NCI-H345 (cell line): ENCODE data around the gene CRK.

Source experiments
- DNase-seq: peaks from one replicate; lab custom pipeline; 2025; lab: John Stamatoyannopoulos, UW

Gene CRK

DNA sequence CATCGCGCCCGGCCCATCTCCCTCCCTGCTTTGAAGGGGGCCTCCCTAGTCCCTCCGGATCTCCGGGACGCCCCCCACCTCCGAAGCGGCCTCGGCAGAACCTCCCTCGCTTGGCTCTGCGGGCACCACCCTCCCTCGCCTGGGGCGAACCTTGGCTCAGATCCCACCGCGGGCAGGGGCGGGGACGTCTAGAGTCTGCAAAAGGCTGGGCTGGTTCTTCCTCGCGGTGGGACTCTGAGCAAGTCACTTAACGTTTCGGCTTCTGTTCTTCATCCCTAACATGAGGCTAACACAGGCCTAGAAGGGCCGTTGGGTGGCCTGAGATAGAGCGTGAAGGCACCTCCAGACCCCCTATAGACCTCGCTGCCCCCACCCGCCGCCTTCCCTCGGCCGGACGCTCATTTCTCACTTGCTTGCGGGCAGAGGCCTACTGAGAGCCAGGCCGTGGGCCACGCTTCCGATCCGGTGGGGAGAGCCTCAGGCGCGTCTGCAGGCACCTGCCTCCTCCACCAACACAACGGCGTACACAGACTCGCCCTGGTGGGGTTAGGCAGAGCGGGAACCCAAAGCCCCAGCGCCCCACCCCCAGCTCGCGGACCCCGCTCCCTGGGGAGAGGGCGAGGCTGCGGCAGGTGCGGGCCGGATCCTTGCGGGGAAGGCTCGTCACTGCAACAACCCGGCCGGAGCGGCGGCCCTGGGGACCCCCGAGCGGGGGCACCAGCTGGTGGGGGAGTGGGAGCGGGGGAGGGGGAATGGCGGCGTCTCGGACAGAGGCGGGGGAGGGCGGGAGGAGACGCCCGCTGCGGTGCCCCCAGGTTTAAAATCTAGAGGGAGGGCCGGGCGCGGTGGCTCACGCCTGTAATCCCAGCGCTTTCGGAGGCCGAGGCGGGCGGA lies 31.0 kb upstream of the CRK start:
- DNase-seq, result peak; percentile 74

DNA sequence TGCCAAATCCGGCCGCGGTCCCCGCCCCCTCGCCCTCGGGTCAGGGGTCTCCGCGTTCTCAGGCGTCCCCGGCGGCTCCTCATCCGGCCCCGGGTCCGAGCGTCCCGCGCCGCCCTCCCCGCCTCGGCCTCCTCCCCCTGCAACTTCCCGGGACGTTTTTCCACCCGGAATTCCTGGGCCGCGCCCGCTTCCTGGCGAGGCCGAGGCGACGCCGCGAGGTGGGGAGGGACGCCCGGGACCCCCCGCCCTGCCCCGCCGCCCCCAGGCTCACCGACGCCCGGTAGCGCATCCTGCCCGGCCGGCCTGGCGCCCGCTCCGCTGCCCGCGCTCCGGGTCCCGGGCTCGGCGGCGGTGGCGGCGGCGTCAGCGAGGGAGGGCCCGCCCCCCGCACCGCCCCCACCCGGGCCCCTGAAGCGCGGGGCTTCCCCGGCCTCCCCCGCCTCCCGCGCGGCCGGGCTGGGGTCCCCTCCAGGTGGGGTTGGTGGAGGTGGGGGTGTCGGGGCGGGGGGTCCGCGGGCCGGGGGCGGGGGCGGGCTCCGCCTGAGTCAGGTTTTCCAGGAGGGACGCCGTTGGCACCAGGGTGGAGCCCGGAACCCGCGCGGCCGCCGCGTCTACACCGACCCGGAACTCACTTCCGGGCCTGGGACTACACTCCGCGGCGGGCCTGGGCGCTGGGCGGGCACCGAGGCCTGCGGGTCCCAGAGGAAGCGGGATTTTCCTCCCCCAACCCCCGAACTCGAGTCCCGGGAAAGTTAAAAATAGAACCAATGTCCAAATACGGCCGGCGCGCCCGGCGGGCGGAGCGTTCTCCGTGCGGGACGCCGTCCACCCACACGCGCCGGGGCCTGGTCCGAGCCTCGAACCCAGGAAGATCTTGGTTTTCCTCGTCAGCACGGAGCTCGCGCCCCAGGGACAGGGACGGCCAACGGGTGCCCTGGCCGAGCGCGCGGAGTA lies 29.7 kb upstream of the CRK start:
- DNase-seq, result peak; percentile 29

DNA sequence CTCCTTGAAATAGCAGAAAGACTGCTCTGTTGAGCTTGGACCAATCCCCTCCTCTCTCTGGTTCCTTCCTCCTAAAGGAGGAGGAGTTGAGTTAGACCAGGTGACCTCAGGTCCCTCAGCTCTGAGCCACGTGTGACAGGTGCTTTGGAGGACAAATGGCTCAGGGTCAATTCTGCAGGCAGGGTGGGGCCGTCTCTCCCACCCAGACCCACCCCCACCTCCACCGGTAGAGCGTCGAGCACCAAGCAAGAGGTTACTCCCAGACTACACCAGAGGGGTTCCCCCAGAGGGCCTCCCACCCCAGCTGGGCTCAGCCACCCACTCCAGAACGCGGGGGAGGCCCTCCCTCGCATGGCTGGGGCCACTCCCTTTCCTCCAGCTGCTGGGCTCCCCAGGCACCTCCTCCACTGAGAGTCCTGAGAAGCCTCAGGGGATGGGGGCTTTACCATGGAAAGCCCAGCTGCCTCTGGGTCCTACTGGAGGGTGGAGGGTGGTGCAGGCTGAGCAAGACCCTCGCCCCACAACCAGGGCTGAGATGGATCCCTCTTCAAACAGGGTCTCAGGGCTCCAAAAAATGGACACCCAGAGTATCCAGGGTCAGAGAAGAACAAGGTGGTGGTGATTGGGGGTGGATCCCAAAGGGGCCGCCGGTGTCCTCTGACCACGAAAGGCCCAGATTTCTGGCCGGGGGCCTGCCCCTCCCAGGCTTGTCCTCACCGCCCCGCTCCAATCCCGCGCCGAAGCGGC lies 28.8 kb upstream of the CRK start:
- peak; percentile 62 for DNase-seq

DNA sequence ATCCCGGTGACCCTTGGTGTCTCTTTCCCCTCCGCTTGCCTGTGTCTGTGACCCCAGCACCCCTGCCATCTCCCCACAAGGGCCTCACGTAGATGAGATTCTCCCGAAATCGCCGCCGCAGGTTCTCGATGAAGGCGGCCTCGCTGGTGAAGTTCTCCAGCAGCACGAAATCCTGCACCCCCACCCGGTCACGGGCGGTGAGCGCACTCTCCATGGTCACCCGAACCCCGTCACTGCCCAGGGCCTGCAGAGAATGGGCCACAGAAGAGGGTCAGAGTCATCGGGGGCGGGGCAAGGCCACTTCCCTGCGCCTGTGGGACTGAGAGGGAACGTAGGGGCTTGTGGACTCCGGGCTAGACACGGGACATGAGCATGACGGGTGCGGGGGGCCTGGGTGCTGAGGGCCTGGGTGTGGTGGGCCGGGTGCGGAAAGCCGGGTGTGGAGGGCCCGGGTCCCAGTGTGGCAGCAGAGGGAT lies 28.1 kb upstream of the CRK start:
- no peak for DNase-seq

DNA sequence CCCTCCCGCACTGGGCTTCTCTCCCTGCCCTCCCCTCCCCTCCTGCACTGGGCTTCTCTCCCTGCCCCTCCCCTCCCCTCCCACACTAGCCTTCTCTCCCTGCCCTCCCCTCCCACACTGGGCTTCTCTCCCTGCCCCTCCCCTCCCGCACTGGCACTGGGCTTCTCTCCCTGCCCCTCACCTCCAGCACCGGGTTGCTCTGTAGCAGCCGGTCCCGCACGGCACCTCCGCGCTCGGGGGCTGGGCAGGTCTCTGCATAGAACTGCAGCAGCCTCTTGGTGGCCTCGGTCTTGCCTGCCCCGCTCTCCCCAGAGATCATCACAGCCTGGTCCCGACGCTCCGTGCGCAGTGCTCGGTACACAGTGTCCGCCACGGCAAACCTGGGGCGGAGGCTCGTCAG lies 26.6 kb upstream of the CRK start:
- no peak for DNase-seq

DNA sequence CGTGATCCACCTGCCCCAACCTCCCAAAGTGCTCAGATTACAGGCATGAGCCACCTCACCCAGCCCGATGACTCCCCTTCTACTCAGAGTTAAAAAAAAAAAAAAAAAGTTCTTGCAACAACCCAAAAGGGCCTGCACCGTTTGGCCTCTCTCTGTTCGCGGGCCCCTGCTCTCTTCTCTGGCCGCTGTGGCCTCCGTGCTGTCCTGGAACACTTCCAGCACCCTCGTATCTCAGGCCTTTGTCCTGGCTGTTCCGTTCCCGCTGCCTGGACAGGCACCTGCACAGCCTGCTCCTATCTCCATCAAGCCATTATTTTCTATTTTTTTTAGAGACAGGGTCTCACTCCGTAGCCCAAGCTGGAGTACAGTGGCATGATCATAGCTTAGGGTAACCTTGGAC lies 25.7 kb upstream of the CRK start:
- DNase-seq, result no peak

DNA sequence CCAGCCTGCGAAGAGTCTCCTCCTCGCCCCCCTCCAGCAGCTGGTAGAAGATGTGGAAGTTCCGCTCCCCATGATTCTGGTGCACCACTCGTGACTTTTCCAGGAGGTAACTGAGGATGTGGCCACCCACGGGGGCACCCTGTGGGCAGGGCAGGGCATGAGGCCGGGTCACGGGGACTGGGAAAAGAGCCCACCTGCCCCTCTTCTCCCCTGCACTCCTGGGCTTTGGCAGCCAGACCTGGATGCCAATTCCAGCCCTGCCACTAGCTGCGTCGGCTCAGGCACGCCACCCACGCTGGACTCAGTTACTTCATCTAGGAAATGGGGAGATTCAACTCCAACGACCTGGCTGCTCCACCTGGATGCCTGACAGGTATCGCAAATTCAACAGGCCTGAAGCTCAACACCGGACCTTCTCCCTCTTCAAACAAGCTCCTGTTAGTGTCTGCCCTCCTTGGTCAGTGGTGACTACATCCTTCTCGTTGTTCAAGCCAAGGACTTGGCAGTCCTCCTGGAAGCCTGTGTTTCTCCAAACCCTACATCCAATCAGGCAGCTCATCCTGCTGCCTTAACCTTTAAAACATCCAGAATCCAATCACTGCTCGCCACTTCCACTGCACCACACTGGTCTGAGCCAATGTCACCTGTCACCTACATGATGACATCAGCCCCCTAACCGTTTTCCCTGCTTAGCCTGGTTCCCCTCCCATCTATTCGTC lies 24.9 kb upstream of the CRK start:
- DNase-seq, result no peak

DNA sequence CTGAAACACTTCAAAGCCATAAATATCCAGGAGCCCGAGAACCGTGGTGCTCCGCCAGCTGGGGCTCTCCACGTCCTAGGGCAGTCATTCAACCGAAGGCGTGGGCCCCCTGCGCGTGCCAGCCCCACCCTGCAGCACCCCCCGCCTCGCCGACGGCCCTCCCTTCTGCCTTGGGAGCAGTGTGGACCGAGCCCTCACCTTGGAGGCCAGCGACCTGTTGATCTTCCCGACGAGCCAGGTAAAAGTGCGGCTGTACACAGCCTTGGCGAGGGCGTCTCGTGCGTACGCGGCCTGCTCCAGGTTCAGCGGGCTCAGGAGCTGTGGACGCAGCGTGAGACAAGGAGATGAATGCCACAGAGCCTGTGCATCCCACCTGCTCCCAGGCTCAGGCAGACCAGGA lies 22.4 kb upstream of the CRK start:
- no peak for DNase-seq

DNA sequence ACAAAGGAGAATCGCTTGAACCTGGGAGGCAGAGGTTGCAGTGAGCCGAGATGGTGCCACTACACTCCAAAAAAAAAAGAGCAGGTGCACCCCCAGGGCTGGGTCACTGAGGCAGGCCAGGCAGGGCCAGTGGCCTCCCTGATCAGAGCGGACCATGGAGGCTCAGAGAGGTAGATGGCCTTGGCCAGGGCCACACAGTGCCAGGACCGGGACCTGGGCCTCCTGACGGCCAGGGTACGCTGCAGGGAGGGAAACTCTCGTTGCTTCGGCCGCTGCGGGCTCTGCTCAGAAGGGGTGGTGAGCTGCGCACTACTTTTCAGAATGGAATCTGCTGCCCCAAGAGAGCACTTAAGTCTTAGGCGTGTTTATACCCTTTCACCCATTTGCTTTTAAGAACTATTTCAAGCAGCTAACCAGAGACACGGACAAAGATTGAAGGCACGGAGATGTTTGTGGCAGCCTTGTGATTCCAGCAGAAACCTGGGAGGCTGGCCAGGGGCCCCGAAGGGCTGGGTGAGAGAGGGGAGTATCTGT lies 19.4 kb upstream of the CRK start:
- no peak for DNase-seq

DNA sequence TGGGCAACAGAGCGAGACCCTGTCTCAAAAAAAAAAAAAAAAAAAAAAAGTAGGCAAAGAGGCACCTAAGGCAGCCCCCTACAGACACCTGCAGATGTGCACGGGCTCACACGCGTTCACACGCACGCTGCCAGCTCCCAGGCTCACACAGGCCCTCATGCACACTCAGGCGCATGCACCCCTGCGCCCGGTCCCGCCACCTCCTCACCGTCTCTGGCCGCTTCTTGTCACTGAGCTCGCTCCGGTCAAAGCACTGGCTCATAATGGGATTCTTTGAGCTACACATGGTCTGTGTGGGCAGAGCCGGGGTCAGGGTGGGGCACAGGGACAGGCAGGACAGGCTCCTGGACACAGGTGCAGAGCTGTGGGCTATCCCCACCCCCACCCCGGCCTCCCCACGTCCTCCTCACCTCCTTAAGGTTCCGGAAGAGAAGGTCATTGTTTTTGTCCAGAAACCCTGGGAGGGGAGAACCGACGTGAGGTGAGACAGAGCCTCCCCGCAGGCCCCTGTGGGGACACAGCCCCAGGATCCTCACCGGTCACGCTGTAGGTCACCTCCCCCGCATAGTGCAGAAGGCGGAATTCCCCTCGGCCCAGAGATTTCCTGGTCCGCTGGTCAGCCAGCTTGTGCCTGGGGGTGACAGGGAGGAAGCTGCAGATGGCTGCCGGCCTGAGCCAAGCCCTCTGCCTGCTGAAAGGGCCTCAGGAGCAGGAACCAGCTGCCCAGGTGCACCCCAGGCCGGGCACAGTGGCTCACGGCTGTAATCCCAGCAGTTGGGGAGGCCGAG lies 18.6 kb upstream of the CRK start:
- no peak for DNase-seq

DNA sequence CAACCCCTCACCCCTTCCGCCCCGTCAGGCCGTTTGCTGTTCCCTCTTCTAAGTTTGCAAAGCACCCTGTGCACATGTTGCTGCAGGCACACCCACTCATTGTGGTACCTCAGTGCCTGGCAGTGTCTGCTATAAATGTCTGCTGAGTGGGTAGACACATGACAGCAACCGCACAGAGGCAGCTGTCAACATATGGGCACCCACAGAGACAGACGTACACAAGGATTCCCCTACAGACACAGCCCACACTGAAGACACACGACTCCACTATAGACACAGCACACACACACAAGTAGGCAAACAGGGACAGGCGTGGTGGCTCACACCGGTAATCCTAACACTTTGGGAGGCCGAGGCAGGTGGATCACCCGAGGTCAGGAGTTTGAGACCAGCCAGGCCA lies 17.8 kb upstream of the CRK start:
- DNase-seq, result no peak

DNA sequence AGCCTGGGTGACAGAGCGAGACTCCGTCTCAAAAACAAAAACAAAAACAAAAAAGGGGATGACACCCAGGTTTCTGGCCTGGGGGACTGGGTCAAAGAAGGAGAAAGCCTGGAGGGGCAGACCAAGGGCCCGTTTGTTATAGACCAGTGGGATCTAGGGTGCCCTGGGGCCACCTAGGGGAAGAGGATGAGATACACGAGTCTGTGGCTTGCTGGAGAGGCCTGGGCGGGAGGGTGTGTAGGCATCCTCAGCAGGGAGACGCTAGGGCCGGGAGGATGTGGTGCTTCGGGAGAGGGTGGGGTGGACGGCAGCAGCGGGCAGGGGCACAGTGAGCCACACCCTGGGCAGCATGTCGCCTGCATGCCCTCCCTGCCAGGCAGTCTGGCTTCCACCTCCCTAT lies 17.1 kb upstream of the CRK start:
- DNase-seq, result no peak

DNA sequence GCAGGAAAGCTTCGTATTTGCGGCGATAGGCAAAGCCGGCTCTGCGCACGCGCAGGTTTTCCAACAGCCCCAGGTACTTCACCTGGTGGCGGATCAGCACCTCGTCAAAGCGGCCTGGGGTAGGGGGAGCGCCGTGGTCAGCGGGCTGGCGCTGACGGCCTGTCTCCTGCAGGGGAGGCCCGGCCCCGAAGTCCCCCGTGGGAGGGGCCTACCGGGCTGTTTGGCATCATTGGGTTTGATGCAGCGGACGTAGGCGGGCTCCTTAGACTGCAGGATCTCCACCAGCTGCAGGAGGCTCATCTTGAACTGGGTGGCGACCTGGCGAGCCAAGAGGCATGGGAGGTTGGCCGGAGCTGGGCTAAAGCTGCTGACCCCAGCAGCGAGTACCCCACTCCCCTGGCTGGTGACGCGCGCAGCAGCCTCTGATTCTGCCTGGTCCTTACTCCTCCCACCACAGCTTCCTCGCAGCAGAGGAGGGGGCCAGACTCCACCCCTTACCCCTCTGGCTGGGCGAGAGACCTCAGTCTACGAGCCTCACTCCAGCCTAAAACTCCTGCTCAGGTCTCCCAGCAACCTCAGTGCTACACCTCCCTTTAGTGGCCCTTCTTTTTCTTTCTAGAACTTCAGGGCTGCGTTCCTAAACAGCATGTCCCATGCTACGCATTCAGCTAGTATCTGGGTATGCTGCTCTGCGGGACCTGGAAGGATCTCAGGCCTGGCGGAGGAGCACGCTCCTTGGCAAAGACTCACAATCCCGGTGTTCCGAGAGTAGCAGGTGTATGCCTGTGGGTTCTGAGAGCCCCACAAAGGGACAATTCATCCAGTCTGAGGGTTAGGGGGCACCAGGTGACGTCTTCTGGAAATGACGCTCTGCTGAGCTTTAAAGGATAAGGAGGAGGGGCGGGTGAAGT lies 16.1 kb upstream of the CRK start:
- DNase-seq, result no peak

DNA sequence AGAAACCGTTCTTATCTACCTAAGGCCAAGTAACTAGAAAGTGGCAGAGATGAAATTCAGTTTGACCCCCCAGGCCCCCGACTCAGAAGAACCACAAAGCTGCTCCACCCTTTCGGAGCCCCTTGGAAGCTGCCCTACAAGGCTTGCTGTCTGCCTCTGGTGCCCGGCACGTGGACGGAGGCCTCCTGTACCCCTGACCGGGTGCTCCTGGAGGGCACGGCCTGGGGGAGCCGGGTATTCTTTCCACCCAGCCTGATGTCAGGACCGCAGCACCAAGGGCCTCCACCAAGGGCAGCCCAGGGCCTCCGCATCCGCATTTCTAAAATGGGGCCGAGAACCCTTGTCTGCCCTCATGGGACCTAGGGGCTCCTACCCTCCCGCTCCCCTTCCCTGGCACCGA lies 15.5 kb upstream of the CRK start:
- DNase-seq, result no peak

DNA sequence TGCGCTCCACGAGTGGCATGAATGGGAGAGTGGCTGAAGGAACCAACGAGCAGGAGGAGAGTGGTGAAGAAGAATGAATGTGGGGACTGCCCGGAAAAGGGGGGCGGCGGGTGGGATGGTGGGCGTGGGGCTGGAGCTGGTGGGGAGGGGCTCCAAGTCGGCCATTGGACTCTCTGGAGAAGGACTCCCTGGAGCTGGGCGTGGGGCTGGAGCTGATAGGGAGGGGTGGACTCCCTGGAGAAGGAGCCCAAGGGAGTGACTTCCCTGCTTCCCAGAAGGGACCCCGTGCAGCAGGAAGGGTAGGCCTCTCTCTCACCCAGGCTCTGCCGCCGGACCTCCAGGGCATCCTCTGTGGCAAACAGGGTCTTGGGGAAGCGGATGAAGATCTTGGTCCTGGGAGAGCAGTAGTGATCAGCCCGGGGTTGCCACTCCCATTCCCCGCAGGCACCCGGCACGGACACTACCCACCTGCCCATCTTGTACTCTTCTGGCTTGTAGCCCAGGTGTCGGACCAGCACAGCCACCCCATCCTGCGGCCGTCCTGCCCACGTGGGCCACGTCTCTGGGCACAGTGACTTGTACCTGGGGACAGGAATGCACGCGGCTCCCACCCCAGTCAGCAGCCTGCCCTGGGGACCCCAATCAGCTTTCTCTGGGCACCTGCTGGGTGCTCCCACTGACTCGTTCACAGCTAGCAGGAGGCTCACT lies 14.9 kb upstream of the CRK start:
- DNase-seq, result no peak

DNA sequence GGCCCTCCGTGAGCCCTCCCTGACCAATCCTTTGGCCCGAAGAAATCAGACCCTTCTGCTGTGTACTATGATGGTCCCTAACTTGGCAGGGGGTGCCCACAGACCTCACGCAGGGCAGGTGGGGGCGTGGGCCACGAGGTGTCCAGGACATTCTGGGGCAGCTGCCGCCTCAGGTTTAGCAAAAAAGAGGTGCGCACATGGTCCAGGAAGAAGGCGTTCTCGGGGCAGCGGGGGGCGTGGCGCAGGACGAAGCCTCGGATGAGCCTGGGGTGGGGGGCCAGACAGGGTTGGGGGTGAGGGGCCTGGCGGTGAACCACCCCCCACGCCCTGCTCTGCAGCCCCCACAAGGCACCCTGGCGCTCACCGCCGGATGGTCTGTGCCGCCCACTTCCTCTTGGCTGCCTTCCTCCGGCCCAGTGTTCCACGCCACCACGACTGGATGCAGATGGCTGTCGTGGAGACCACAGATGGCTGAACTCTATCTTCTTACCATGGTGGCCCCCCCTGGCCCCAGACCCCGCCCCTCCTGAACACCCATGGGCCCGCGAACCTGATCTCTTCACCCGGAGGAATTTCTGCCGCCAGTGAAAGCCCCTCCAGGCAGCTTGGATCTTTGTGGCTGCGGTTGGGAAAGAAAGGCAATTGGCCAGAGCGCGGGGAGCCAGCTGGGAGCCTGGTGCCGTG lies 14.2 kb upstream of the CRK start:
- no peak for DNase-seq

DNA sequence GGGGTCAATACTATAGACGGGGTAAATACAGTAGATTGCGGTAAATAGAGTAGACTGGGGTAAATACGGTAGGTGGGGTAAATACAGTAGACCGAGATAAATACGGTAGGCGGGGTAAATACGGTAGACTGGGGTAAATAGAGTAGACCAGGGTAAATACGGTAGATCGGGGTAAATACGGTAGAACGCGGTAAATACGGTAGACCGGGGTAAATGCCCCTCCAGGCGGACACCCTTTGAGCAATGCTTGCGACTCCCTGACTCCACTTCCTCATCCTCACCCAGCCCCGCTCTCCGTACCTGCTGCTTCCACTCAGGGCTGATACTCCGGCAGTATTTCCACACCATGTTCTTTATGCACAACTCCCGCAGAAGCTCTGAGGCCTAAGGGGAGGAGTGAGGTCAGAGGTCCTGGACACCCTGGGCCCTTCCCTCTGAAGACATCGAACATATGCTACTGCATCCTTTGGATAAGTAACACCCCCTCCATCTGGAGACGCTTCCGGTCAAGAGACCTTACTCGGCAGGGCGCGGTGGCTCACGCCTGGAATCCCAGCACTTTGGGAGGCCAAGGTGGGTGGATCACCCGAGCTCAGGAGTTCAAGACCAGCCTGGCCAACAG lies 13.3 kb upstream of the CRK start:
- peak; percentile 20 for DNase-seq
